HG02678 (cell line): ENCODE results near the gene JPT2.
"Not testable (repeated sequence)": the region's sequence is repeated elsewhere in the genome, so short reads cannot be mapped to it uniquely, and the experiment has no call there.

ENCODE experiments used
- ATAC-seq: cut with Tn5 transposase; IDR thresholded peaks from one replicate; pipeline ENCODE4 v1.9.1; 2021; ENCODE audit warnings: mild to moderate bottlenecking, moderate library complexity; ENCODE audit not compliant: unreplicated experiment

The JPT2 gene

DNA sequence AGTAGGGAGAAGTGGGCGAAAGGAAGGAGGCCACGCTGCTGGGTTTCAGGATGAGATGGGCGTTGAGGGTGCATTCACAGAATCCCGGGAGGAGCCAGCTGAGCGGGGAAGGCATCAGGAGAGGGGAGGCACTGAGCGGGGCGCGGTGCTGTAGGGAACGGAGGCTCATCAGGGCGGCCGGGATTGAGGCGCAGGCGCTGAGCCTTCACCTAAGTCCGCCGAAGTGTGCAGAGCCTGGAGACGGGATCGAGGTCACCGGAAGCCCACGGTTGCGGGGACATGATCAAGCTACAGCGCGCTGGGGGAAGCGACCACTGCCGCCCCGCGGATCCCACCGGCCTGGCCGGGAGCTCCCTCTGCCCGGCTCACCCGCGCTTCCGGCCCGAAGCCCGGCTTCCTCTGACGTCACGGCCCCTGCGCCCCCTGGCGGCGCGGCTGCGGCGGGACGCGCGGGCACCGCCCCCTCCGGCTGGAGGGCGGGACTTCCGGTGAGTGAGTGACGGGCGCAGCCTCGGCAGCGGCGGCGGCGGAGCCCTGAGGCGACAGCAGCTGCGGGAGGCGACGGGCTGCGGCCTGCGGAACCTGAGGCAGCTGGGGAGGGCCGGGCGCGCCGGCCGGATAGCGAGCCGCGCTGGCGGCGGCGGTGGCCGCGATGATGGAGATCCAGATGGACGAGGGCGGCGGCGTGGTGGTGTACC is 27.8 kb downstream of the JPT2 start, which contains the start of gene MAPK8IP3:
Gene MAPK8IP3 (plus strand): TSS at position 508 of the 698 bp plus-strand sequence. CDS start 145 bp downstream, at position 653.
- peak; percentile 87 for ATAC-seq

DNA sequence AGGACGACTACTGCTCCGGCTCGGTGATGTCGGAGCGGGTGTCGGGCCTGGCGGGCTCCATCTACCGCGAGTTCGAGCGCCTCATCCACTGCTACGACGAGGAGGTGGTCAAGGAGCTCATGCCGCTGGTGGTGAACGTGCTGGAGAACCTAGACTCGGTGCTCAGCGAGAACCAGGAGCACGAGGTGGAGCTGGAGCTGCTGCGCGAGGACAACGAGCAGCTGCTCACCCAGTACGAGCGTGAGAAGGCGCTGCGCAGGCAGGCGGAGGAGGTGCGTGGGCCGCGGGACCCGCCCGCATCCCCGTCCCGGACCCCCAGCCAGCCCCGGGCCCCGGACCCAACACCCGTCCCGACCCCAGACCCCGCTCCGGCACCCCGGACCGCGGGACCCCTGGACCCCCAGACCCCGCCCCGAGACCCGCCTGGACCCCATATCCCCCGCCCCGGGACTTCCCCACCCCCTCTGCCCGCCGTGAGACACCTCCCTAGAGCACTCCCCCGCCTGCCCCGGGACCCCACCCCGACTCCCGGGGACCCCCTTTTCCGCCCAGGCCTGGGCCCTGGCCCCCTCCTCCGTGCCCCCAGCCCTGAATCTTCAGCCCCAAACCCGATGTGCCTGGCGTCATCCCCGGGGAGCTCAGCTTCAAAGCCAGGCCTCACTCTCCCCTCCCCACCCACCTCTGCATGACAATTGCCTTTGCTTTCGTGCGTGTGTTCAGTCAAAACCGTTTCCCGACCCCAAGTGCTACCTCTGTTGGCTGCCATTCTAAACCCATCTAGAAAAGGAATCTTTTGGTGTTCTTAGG is 28.5 kb downstream of the JPT2 start:
- peak; percentile 12 for ATAC-seq

GRCh38 chr16:1707193-1707790 is 29.2 kb downstream of the JPT2 start:
- ATAC-seq = no peak

- ATAC-seq = no peak
Measured at GRCh38 chr16:1708083-1708767, 30.1 kb downstream of the JPT2 start.

DNA sequence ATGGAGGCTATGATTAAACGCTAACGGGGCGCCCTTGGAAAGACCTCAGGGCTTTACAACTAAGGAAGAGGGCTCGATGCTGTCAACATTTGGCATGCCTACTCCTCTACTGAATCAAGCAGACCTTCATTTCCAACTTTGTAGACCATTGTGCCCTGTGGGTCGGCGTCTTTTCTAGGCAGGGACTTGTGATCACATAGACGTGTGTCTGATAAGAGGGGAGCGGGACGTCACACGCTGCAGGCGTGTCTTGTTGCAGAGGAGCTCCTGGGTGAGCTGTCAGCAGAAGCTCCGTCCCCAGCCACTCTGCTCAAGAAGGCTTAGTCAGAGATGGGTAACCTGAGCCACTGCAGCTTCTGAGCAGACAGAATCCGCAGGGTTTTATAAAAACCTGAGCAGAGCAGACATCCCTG is 30.7 kb downstream of the JPT2 start:
- ATAC-seq = no peak

DNA sequence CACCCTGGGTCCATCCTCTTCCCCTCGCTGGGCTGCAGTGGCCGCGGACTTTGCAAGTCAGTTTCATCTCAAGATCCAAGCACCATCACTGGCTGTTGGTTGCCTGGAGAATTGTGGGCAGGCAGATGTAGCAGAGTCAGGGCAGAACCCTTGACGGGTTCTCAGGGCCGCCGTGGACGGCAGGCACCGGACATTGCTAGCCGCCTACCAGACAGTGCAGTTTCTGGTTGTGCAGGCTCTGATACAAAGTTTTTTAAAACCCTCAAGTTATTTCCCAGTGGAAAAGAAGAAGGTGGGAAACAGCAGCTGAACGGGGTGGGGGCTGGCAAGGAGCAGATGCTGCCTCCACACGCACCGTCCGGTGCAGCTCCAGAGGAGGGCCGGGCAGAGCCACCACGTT is 31.3 kb downstream of the JPT2 start:
- no peak for ATAC-seq

DNA sequence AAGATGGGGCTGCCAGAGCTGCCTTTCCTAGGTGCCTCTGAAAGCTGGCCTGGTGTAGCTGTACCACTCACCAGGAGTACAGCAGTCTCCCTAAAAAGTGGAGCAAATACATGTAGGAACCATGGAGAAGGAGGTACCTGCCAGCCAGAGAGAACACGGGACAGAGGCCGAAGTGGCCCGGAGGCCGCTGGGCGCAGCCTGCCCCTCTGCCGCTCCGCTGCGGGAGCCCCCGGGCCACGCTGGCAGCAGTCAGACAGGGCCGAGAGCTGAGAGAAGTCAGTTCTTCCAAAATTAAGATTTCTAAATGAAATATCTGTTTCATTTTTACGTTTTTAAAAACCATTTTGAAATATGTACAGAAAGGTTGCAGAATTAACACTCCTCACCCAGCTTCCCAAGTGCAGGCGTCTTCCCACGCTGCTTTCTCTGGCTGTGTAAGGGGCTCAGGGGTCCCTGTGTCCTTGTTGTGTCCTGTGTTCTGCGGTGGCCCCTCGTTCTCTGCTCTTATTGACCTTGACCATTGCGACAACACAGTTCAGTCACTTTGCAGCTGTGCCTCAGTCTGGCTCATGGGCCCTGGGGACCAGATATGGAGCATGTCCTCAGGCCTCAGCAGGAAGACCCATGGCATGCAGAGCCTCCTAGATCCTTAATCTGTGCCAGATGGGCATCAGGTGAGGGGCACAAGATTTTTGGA is 32.9 kb downstream of the JPT2 start:
- ATAC-seq = no peak

GRCh38 chr16:1712791-1713261 is 34.7 kb downstream of the JPT2 start:
- ATAC-seq = no peak

DNA sequence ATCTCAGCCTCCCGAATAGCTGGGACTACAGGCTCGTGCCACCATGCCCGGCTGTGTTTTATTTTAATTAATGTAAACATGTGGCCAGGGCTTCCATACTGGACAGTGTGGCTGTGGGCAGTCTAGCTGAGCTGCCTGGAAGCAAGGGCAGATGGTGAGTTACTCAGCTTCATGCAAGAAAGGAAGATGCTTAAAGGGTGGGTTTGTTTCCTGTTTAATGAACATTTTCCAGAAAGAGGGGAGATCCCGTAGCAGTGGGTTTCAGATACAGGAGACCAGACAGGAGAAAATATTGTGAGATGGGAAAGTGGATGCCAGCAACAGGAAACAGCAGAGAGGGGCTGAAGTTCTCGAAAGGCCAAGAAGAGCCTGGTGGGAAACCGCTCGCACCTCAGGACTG is 35.3 kb downstream of the JPT2 start:
- peak; percentile 12 for ATAC-seq

- ATAC-seq = peak; percentile 58
Measured at GRCh38 chr16:1713933-1714332, 35.9 kb downstream of the JPT2 start.

GRCh38 chr16:1715220-1715619 is 37.1 kb downstream of the JPT2 start:
- ATAC-seq = no peak

GRCh38 chr16:1718236-1718635 is 40.2 kb downstream of the JPT2 start:
- not testable (repeated sequence) for ATAC-seq

- ATAC-seq = not testable (repeated sequence)
Measured at GRCh38 chr16:1719559-1720229, 41.6 kb downstream of the JPT2 start.

DNA sequence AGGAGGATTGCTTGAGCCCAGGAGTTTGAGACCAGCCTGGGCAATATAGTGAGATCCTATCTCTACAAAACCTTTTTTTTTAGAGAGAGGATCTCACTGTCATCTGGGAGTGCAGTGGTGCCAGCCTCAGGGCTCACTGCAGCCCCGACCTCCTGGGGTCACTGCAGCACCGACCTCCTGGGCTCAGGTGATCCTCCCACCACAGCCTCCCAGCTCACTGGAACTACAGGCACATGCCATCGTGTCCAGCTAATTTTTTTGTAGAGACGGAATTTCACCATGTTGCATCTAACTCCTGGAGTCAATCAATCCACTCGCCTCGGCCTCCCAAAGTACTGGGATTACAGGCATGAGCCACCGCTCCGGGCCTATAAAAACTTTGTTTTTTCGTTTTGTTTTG is 43.3 kb downstream of the JPT2 start:
- no peak for ATAC-seq

GRCh38 chr16:1723450-1724147 is 45.5 kb downstream of the JPT2 start:
- ATAC-seq = no peak

DNA sequence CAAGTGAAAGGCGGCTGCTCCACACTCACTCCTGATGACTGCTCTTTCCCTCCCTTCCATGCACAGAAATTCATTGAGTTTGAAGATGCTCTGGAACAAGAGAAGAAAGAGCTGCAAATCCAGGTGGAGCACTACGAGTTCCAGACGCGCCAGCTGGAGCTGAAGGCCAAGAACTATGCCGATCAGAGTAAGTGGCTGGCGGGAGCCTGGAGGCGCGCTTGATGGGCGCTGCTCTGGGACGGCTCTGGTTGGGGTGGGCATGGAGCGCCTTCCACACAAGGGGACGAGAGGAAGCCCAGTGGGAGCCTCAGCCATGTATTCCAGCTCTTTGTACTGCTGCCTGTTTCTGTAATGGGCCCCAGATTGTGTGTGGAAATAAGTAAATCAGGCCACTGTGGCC is 46.4 kb downstream of the JPT2 start:
- no peak for ATAC-seq

GRCh38 chr16:1726661-1727502 is 48.8 kb downstream of the JPT2 start:
- ATAC-seq = no peak
